GM18870 (cell line): ENCODE data around the gene UMPS.

Experiments used
- ATAC-seq: cut with Tn5 transposase; IDR thresholded peaks from one replicate; pipeline ENCODE4 v1.9.1; 2021; ENCODE audit warnings: moderate library complexity; ENCODE audit not compliant: unreplicated experiment

The UMPS gene

GRCh38 chr3:124793054-124793739 is 62.9 kb downstream of the UMPS start:
- ATAC-seq = no peak

GRCh38 chr3:124796477-124796876 is 66.2 kb downstream of the UMPS start:
- ATAC-seq = no peak

- ATAC-seq = no peak
Measured at GRCh38 chr3:124797426-124797945, 67.2 kb downstream of the UMPS start.
